Measurements from ENCODE around the gene LY6G6F. TPM values are rescaled to one million over a fixed set of nuclear protein-coding genes. Genes with fewer than 3 reads are reported as not detected.

Gene LY6G6F
- total and polyA plus RNA-seq, 2 of the 13 experiments (the other 11 are each of a cell fraction or from before 2014, with no cell fraction given): not detected

DNA sequence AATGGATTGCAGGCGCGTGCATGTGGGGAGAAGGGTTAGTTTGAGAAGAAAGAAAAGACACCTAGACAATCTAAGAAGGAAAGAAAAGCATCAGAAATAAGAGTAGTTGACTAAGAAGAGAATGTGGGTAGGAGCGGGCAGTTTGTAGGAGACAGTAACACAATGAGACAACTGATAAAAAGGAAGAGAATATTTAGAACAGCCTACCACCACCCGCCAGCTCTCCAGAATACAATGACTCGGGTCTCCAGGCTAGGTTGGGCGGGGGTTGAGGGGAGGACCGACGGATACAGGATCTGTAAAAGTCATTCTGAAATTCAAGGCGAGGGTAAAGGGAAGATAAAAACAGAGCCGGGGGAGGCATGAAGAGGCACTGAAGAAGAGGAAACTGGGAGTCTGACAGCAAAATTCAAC lies 4.3 kb upstream of the LY6G6F start (continued):
- no peak for TF ChIP-seq DMTF1 (CRISPR knock-in tag; IDR thresholded peaks at IDR 0.05)
- TF ChIP-seq, protein P1, sequence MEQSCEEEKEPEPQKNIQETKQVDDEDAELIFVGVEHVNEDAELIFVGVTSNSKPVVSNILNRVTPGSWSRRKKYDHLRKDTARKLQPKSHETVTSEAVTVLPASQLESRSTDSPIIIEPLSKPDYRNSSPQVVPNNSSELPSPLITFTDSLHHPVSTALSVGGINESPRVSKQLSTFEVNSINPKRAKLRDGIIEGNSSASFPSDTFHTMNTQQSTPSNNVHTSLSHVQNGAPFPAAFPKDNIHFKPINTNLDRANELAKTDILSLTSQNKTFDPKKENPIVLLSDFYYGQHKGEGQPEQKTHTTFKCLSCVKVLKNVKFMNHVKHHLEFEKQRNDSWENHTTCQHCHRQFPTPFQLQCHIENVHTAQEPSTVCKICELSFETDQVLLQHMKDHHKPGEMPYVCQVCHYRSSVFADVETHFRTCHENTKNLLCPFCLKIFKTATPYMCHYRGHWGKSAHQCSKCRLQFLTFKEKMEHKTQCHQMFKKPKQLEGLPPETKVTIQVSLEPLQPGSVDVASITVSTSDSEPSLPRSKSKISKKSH (CRISPR knock-in tag; IDR thresholded peaks at IDR 0.05; ENCODE audit: borderline replicate concordance): no peak
- no peak for TF ChIP-seq TP53 (CRISPR knock-in tag; conservative IDR thresholded peaks at IDR 0.05)
- TF ChIP-seq HNRNPL (IDR thresholded peaks at IDR 0.05; ENCODE audit: low read depth, low read length): no peak
- TF ChIP-seq KMT2A (CRISPR knock-in tag; IDR thresholded peaks at IDR 0.05): peak; percentile 10; the same call in 1 of the 2 replicates
- no peak for TF ChIP-seq SSRP1 (CRISPR knock-in tag; IDR thresholded peaks at IDR 0.05)

- intact Hi-C loops (cut with micrococcal nuclease; ENCODE audit: unreplicated experiment): loop anchor here (2.0 to 5.0 kb wide), 2 partner anchors 22 to 34 kb away; partner anchors contain the start of genes CLIC1 and LY6G5C
- H3K27ac ChIP-seq (ENCODE audit: extremely low read length, insufficient read depth, low read length): peak within 1 kb of the TSS; percentile 85
- BruUV-seq (replicated peaks): no TSS peak
- H3K27me3 ChIP-seq (ENCODE audit: control insufficient read depth in 1 of 2, insufficient read depth in 2 of 2, low read length in 2 of 2): peaks cover 0 to 3% of the 10 kb centered on the region in 2 experiments; a peak in 2 of 5 replicates
- DNase-seq (ENCODE audit: low spot score) (peak; percentile 98), FAIRE-seq (peak; percentile 82), ATAC-seq (peak; percentile 93)
- H2AFZ ChIP-seq (ENCODE audit: low read length): peak within 1 kb of the TSS; percentile 52
- in situ Hi-C loops (cut with HindIII; ENCODE audit: extremely low pct_ligation_motif_present, low pct_unique_long_range_greater_than_20kb): no loop called here
- H3K4me3 ChIP-seq (replicated peaks in 1 of 3; ENCODE audit: insufficient read depth in 1 of 3, low read depth in 2 of 3, low read length in 3 of 3): peak within 1 kb of the TSS; percentile 71 to 84 (median 81)
- H3K9me3 ChIP-seq (ENCODE audit: low read length): no peaks in the 10 kb centered on the region
- H3K36me3 ChIP-seq (replicated peaks in 1 of 2; ENCODE audit: control insufficient read depth in 1 of 2, insufficient read depth in 2 of 2, low read length in 2 of 2): peaks cover under 1 to 2% of the 10 kb centered on the region in 2 experiments; a peak in 2 of 5 replicates
- CTCF ChIA-PET (ENCODE audit: low intra/inter-chr PET ratio, low total read pairs): no interaction called here
- POLR2A ChIA-PET: interaction anchor here (0.6 to 2.7 kb wide), 38 partner anchors 10 to 1269 kb away, joined by 3 to 57 read pairs (median 5); partner anchors contain the start of genes APOM, BAG6, C6orf47 and CFB
- 1% methylated on average over 39 of the region's 54 CpGs for whole genome bisulfite sequencing (ENCODE audit: low lambda C conversion rate)
- H3K9ac ChIP-seq (ENCODE audit: insufficient read depth, low read depth, low read length): peak within 1 kb of the TSS; percentile 95
- peaks cover 22% of the 10 kb centered on the region for H3K79me2 ChIP-seq (ENCODE audit: insufficient read depth, low read length)
- H3K4me2 ChIP-seq (ENCODE audit: low read depth, low read length): peak within 1 kb of the TSS; percentile 99
- H3K4me1 ChIP-seq (ENCODE audit: insufficient read depth, low read length): peaks cover 39% of the 10 kb centered on the region
- H4K20me1 ChIP-seq (ENCODE audit: insufficient read depth, low read length): no peaks in the 10 kb centered on the region
- TF ChIP-seq MAFF (IDR thresholded peaks at IDR 0.05; ENCODE audit: low read depth, low read length): no peak
- TF ChIP-seq ZNF224 (CRISPR knock-in tag; IDR thresholded peaks at IDR 0.05): no peak
- no peak for TF ChIP-seq DPF2 (CRISPR knock-in tag; IDR thresholded peaks at IDR 0.05; ENCODE audit: borderline replicate concordance, low read depth)
- TF ChIP-seq ZNF609 (CRISPR knock-in tag; IDR thresholded peaks at IDR 0.05; ENCODE audit: borderline replicate concordance): peak; percentile 45; the same call in 1 of the 2 replicates
- no peak for TF ChIP-seq ZNF3 (CRISPR knock-in tag; IDR thresholded peaks at IDR 0.05)
- no peak for TF ChIP-seq ZNF780A (CRISPR knock-in tag; IDR thresholded peaks at IDR 0.05)
- TF ChIP-seq SATB2 (CRISPR knock-in tag; IDR thresholded peaks at IDR 0.05): 0 out of 2 replicates have a peak, but pooled peaks have one; percentile 26
Observed at GRCh38 chr6:31702819-31703716, 3.6 kb upstream of the LY6G6F start, which contains the start of gene ABHD16A. ABHD16A (minus strand) TSS chr6:31703324; CDS start chr6:31703281, 43 bp downstream.
